Esophagus squamous epithelium (tissue), 5 donors: ENCODE measurements around the gene BMPER. TPM values are rescaled to one million over a fixed set of nuclear protein-coding genes. Genes with fewer than 3 reads are reported as not detected.

Experiments
- DNase-seq: peaks from one replicate; lab custom pipeline; 2025; lab: John Stamatoyannopoulos, UW
- H3K27ac ChIP-seq, 4 donors: fragments of 200-600 bp; sonication (generic); one replicate each; pipeline ENCODE4 v1.5.1; 2016 to 2019; ENCODE audit warnings: mild to moderate bottlenecking in 1 of 4
- H3K27me3 ChIP-seq, 4 donors: fragments of 200-600 bp; sonication (generic); 1 replicate in 3 of 4; 2 replicates in 1 of 4; pipeline versions ENCODE4 v1.5.1 to v1.6.0; 2017 to 2021; ENCODE audit warnings: antibody characterized with exemption in 1 of 4
- H3K36me3 ChIP-seq, 3 donors: fragments of 200-600 bp; sonication (generic); one replicate each; pipeline ENCODE4 v1.5.1; 2016 to 2019
- H3K4me1 ChIP-seq, 3 donors: fragments of 200-600 bp; sonication (generic); one replicate each; pipeline ENCODE4 v1.5.1; 2017 to 2019
- H3K4me3 ChIP-seq, 4 donors: fragments of 200-600 bp; sonication (generic); 1 replicate in 3 of 4; 2 replicates in 1 of 4; pipeline ENCODE4 v1.5.1; 2016 to 2019; ENCODE audit warnings: mild to moderate bottlenecking in 2 of 4, moderate library complexity in 1 of 4
- H3K9me3 ChIP-seq, 3 donors: fragments of 200-600 bp; sonication (generic); one replicate each; pipeline ENCODE4 v1.5.1; 2016 to 2019
- POLR2A ChIP-seq, 4 donors: fragments of 450-650 bp; IDR thresholded peaks; one replicate each; pipeline ENCODE4 v1.6.1; 2017; ENCODE audit warnings: antibody characterized with exemption in 4 of 4, mild to moderate bottlenecking in 4 of 4, moderate library complexity in 3 of 4
- WGBS, 2 donors: methylation state at CpG; one replicate each; pipeline ENCODE4 v1.1.5; 2018; 5-methylcytosine and 5-hydroxymethylcytosine counted together
- intact Hi-C: fragments of 100-400 bp; cut with DNase I; formaldehyde crosslinking; loops from one replicate; pipeline ENCODE4 v1.15.0; 2022
- total RNA-seq, 4 donors: library from RNA; depleted of rRNA; stranded (reverse); fragments of >200 nt; gene quantifications; one replicate each; pipeline ENCODE4 v1.1.0, GENCODE V29; 2016
- TF ChIP-seq, protein P1 (sequence below), 6 experiments: fragments of 450-650 bp in 4 of 6; fragments of 200-600 bp in 2 of 6; sonication (generic) in 2 of 6; IDR thresholded peaks; one replicate each; pipeline ENCODE4 v1.5.1; 2016 to 2019; ENCODE audit warnings: antibody characterized with exemption in 6 of 6, mild to moderate bottlenecking in 4 of 6, moderate library complexity in 4 of 6
- donor health status: DM: yes; HTN: yes; CAD: no.

BMPER gene
- total RNA-seq, 4 donors from 2014 or later, result 0.11 to 0.76 (median 0.34) TPM

DNA sequence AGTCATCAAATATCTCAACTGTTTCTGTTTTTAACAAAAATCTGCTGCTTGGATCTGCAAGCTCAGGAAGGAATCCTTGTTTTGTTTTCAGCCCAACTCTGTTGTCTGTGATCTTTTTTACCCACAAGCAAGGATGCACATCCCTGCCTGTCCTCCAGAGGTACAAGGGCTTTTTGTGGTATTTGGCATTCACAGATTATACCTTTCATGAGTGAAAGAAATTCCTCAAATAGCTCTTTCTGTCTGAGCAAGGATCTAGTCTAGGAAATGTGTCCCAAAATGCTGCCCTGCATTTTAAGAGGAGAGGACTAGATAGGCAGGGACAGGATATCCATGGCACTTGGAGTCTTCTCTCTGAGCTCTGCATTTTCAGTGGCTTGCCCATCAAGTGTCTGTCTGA lies 151.8 kb downstream of the BMPER start:
- TF ChIP-seq POLR2A (IDR thresholded peaks at IDR 0.05), result no peak
- TF ChIP-seq, protein P1, sequence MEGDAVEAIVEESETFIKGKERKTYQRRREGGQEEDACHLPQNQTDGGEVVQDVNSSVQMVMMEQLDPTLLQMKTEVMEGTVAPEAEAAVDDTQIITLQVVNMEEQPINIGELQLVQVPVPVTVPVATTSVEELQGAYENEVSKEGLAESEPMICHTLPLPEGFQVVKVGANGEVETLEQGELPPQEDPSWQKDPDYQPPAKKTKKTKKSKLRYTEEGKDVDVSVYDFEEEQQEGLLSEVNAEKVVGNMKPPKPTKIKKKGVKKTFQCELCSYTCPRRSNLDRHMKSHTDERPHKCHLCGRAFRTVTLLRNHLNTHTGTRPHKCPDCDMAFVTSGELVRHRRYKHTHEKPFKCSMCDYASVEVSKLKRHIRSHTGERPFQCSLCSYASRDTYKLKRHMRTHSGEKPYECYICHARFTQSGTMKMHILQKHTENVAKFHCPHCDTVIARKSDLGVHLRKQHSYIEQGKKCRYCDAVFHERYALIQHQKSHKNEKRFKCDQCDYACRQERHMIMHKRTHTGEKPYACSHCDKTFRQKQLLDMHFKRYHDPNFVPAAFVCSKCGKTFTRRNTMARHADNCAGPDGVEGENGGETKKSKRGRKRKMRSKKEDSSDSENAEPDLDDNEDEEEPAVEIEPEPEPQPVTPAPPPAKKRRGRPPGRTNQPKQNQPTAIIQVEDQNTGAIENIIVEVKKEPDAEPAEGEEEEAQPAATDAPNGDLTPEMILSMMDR (IDR thresholded peaks at IDR 0.05), result no peak
- H3K4me3 ChIP-seq, result no peak overlapping the region
- no peaks in the 10 kb centered on the region for H3K36me3 ChIP-seq
- DNase-seq, result no peak
- H3K4me1 ChIP-seq, result peaks cover 0 to 7% (median 0%) of the 10 kb centered on the region in 3 donors
- H3K27me3 ChIP-seq, result no peaks in the 10 kb centered on the region
- intact Hi-C loops, result no loop called here
- H3K27ac ChIP-seq, result no peak overlapping the region
- H3K9me3 ChIP-seq, result no peaks in the 10 kb centered on the region

DNA sequence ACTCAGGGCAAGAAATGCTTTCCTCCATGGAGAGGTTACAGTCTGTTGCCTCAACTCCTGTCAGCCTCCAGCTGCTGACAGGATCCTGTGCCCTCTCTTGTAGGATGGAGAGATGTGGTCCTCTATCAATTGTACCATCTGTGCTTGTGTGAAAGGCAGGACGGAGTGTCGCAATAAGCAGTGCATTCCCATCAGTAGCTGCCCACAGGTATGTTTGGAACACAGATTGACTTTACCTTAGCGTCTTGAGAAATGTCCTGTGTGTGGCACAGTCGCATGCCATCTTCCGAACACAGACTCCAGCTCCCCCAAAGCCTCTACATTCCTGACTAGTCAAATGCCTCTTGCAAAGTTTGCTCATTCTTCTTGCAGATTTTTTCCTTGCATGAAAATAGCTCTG lies 152.6 kb downstream of the BMPER start:
- intact Hi-C loops, result no loop called here
- no peak for DNase-seq
- Histone ChIP-seq H3K4me1 (peaks cover 0 to 7% (median 0%) of the 10 kb centered on the region in 3 donors), H3K27me3 (no peaks in the 10 kb centered on the region), H3K27ac (no peak overlapping the region), H3K36me3 (no peaks in the 10 kb centered on the region), H3K9me3 (no peaks in the 10 kb centered on the region), H3K4me3 (no peak overlapping the region)
- 89 to 97% methylated on average over 5 of the region's 5 CpGs for WGBS, 2 donors
- TF ChIP-seq, protein P1 (IDR thresholded peaks at IDR 0.05), result no peak
- TF ChIP-seq POLR2A (IDR thresholded peaks at IDR 0.05), result no peak

DNA sequence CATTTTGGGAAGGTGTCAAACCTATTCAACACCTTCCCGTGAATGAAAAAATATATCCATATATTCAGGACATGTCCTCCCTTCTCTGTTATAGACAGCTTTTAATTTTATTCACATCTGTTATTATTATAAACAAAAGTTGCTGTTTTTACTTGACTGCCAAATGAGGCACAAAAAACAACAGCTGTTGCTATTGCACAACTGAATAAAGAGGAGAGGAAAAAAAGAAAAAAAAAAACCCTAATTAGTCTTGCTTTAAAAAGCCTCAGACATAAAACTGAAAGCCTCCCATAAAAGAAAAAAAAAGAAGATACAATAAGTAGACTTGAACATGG lies 153.4 kb downstream of the BMPER start:
- DNase-seq, result no peak
- Histone ChIP-seq H3K36me3 (no peaks in the 10 kb centered on the region), H3K4me1 (peaks cover 0 to 7% (median 0%) of the 10 kb centered on the region in 3 donors), H3K27ac (peak overlapping the region in 1 of 4 donors; percentile 53), H3K9me3 (no peaks in the 10 kb centered on the region), H3K4me3 (no peak overlapping the region), H3K27me3 (no peaks in the 10 kb centered on the region)
- intact Hi-C loops, result no loop called here
- whole genome bisulfite sequencing, 2 donors, result 53 to 83% methylated on average over 1 of the region's 1 CpG
- TF ChIP-seq, protein P1 (IDR thresholded peaks at IDR 0.05), result no peak
- TF ChIP-seq POLR2A (IDR thresholded peaks at IDR 0.05), result no peak

DNA sequence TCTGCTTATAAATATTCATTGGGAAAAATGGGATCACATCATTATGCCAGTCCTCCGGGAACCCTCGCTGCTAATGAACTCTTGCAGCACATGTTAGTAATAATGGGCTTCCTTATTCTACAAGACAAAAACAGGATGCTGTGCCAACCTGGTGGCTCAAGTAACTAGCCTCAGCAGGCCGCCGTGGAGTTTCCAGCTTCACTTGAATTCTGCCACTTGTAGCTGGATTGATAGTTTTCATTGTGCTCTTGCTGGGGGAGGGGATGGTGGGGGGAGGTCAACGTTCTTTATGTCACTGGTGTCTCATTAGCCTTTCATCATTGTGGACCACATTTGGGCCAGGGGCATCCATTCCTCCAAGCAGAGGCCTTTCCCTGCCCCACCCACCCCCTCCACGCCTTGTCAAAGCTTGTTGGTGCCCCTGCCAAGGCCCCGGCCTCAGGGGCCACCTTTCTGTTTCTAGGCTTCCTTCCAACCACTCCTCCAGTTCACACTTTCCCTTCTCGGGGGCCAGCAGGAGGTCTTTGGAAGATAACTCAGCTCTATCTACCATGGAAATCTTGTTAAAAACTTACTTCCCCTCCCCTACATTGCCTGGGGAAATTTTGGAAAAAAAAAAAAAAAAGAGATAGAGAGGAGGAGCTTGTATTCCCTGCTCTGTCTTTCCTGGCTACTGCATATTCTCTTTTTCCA lies 153.9 kb downstream of the BMPER start:
- Histone ChIP-seq H3K4me3 (no peak overlapping the region), H3K27ac (peak overlapping the region in 2 of 4 donors; percentile 53 to 67), H3K27me3 (no peaks in the 10 kb centered on the region), H3K36me3 (no peaks in the 10 kb centered on the region), H3K4me1 (peaks cover 0 to 7% (median 0%) of the 10 kb centered on the region in 3 donors), H3K9me3 (no peaks in the 10 kb centered on the region)
- WGBS, 2 donors, result 31 to 42% methylated on average over 6 to 8 of the region's 8 CpGs
- intact Hi-C loops, result no loop called here
- TF ChIP-seq, protein P1 (IDR thresholded peaks at IDR 0.05), result no peak
- no peak for TF ChIP-seq POLR2A (IDR thresholded peaks at IDR 0.05)
- DNase-seq, result no peak

DNA sequence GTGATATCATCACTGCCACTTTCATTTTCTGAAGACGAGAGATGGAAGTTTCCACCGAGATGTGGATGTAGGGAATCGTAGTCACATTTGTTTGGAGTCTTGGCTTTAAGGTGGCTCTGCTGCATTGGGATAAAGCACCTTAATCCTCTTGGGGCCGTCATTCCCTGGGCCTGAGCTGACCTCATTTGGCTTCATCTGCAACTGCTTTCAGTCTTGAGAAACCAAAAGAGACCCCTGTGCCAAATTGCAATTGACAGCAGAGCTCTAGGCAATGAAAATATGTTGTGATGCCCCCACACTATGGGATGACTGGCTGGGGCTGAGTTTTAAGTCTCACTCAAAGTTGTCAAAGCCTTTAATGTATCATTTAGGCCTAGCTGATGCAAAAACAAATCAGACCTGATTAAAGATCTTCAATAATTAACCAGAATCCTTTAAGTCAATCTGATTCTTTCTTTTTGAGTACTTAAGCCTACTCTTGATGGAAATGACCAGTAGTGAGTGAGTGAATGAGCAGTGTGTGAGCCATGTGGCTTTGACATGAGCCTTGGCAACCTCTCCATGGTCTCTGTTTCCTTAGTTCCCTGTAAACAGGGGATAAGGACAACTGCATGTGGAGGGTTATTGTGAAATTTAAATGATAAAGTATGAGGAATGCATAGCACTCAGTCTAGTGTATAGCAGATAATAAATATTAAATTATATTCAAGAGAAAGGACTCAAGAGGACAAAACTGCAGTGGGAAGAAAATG lies 155.0 kb downstream of the BMPER start:
- Histone ChIP-seq H3K27ac (no peak overlapping the region), H3K4me1 (peaks cover 0 to 7% (median 0%) of the 10 kb centered on the region in 3 donors), H3K27me3 (no peaks in the 10 kb centered on the region), H3K4me3 (no peak overlapping the region), H3K9me3 (no peaks in the 10 kb centered on the region), H3K36me3 (no peaks in the 10 kb centered on the region)
- TF ChIP-seq, protein P1 (IDR thresholded peaks at IDR 0.05), result no peak
- no peak for TF ChIP-seq POLR2A (IDR thresholded peaks at IDR 0.05)
- intact Hi-C loops, result no loop called here
- 57 to 65% methylated on average over 4 of the region's 4 CpGs for WGBS, 2 donors
- no peak for DNase-seq
